Transverse colon (tissue), 4 donors: Measurements from ENCODE around the gene DNAI2.

Experiments used
- CTCF ChIP-seq, 5 experiments: fragments of 200-600 bp in 3 of 5; fragments of 450-650 bp in 2 of 5; sonication (generic) in 3 of 5; IDR thresholded peaks; 1 replicate in 2 of 5; 2 replicates in 3 of 5; pipeline ENCODE4 v1.5.1; 2016 to 2017; ENCODE audit warnings: antibody characterized with exemption in 5 of 5, inconsistent platforms in 3 of 5, mild to moderate bottlenecking in 2 of 5, moderate library complexity in 1 of 5
- EP300 ChIP-seq: sonication (generic); formaldehyde crosslinking; IDR thresholded peaks from one replicate; pipeline ENCODE4 v1.6.1; 2017; ENCODE audit warnings: antibody characterized with exemption, low read depth
- POLR2A ChIP-seq: fragments of 450-650 bp; IDR thresholded peaks from one replicate; pipeline ENCODE4 v1.6.1; 2016; ENCODE audit warnings: antibody characterized with exemption, mild to moderate bottlenecking, moderate library complexity
- POLR2AphosphoS5 ChIP-seq, 3 donors: sonication (generic); formaldehyde crosslinking; IDR thresholded peaks; one replicate each; pipeline ENCODE4 v1.6.1; 2016; ENCODE audit warnings: antibody characterized with exemption in 3 of 3

GRCh38 chr17:74267579-74267978, 6.5 kb upstream of the DNAI2 start:
- TF ChIP-seq CTCF (IDR thresholded peaks at IDR 0.05) (no peak), POLR2AphosphoS5 (IDR thresholded peaks at IDR 0.05) (no peak), POLR2A (no peak), EP300 (no peak)
